ENCODE results near the gene C1orf167.

DNA sequence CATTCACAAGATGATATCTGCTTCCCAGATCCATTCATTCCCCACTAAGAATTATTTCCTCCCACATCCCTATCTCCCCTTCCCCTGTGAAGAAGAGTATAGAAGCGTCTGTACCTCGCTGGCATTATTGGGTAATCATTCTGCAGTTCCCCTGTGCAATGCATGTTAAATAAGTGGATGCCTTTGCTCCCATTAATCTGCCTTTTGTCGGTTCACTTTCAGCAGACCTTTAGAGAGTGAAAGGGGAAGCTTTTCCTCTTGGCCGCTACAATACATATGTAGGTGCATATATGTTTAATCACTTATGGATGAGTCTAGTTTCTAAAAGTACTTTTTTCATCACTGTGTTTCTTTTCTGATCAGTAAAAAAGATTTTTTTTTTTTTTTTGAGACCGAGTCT is 51.0 kb downstream of the C1orf167 start:
- TF ChIP-seq EZH2 (IDR thresholded peaks at IDR 0.05; ENCODE audit: low read depth, unreplicated experiment), result no peak
- TF ChIP-seq, protein P1, sequence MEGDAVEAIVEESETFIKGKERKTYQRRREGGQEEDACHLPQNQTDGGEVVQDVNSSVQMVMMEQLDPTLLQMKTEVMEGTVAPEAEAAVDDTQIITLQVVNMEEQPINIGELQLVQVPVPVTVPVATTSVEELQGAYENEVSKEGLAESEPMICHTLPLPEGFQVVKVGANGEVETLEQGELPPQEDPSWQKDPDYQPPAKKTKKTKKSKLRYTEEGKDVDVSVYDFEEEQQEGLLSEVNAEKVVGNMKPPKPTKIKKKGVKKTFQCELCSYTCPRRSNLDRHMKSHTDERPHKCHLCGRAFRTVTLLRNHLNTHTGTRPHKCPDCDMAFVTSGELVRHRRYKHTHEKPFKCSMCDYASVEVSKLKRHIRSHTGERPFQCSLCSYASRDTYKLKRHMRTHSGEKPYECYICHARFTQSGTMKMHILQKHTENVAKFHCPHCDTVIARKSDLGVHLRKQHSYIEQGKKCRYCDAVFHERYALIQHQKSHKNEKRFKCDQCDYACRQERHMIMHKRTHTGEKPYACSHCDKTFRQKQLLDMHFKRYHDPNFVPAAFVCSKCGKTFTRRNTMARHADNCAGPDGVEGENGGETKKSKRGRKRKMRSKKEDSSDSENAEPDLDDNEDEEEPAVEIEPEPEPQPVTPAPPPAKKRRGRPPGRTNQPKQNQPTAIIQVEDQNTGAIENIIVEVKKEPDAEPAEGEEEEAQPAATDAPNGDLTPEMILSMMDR (conservative IDR thresholded peaks at IDR 0.05; ENCODE audit: low read depth in 2 of 2), result no peak
- no peak for TF ChIP-seq JUNB (IDR thresholded peaks at IDR 0.05; ENCODE audit: unreplicated experiment)
- no peak for TF ChIP-seq EZH2phosphoT487 (IDR thresholded peaks at IDR 0.05; ENCODE audit: unreplicated experiment)
- TF ChIP-seq POLR2AphosphoS5 (IDR thresholded peaks at IDR 0.05; ENCODE audit: low read depth), result no peak
- TF ChIP-seq, protein P2, sequence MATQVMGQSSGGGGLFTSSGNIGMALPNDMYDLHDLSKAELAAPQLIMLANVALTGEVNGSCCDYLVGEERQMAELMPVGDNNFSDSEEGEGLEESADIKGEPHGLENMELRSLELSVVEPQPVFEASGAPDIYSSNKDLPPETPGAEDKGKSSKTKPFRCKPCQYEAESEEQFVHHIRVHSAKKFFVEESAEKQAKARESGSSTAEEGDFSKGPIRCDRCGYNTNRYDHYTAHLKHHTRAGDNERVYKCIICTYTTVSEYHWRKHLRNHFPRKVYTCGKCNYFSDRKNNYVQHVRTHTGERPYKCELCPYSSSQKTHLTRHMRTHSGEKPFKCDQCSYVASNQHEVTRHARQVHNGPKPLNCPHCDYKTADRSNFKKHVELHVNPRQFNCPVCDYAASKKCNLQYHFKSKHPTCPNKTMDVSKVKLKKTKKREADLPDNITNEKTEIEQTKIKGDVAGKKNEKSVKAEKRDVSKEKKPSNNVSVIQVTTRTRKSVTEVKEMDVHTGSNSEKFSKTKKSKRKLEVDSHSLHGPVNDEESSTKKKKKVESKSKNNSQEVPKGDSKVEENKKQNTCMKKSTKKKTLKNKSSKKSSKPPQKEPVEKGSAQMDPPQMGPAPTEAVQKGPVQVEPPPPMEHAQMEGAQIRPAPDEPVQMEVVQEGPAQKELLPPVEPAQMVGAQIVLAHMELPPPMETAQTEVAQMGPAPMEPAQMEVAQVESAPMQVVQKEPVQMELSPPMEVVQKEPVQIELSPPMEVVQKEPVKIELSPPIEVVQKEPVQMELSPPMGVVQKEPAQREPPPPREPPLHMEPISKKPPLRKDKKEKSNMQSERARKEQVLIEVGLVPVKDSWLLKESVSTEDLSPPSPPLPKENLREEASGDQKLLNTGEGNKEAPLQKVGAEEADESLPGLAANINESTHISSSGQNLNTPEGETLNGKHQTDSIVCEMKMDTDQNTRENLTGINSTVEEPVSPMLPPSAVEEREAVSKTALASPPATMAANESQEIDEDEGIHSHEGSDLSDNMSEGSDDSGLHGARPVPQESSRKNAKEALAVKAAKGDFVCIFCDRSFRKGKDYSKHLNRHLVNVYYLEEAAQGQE (IDR thresholded peaks at IDR 0.05; ENCODE audit: unreplicated experiment), result no peak
- TF ChIP-seq ZNF114 (CRISPR knock-in tag; IDR thresholded peaks at IDR 0.05), result no peak
- TF ChIP-seq CREB1 (CRISPR knock-in tag; IDR thresholded peaks at IDR 0.05; ENCODE audit: low read depth), result no peak
